ENCODE results near the gene MED6.

- TF ChIP-seq, protein P1, sequence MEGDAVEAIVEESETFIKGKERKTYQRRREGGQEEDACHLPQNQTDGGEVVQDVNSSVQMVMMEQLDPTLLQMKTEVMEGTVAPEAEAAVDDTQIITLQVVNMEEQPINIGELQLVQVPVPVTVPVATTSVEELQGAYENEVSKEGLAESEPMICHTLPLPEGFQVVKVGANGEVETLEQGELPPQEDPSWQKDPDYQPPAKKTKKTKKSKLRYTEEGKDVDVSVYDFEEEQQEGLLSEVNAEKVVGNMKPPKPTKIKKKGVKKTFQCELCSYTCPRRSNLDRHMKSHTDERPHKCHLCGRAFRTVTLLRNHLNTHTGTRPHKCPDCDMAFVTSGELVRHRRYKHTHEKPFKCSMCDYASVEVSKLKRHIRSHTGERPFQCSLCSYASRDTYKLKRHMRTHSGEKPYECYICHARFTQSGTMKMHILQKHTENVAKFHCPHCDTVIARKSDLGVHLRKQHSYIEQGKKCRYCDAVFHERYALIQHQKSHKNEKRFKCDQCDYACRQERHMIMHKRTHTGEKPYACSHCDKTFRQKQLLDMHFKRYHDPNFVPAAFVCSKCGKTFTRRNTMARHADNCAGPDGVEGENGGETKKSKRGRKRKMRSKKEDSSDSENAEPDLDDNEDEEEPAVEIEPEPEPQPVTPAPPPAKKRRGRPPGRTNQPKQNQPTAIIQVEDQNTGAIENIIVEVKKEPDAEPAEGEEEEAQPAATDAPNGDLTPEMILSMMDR (IDR thresholded peaks at IDR 0.05), result no peak
- TF ChIP-seq POLR2A (IDR thresholded peaks at IDR 0.05), result no peak
These were observed 31.5 kb upstream of the MED6 start for GRCh38 chr14:70631948-70632347.

Measured in esophagus squamous epithelium (tissue), 4 donors.